HCT116 (cell line): ENCODE measurements around the gene USP7. TPM values are rescaled to one million over a fixed set of nuclear protein-coding genes. Genes with fewer than 3 reads are reported as not detected.
"Not testable (repeated sequence)": the region's sequence is repeated elsewhere in the genome, so short reads cannot be mapped to it uniquely, and the experiment has no call there.

Experiments used
- ATAC-seq: fragments of 200-7000 bp; cut with Tn5 transposase; 2 replicates; pipeline ENCODE4 v1.9.1; 2020; ENCODE audit warnings: mild to moderate bottlenecking, moderate library complexity
- BruUV-seq: library from RNA; stranded (reverse); fragments of 400-500 nt; replicated peaks from 2 replicates; lab custom pipeline; 2021; lab: Mats Ljungman, UMichigan
- CTCF ChIA-PET: fragments of 300-600 bp; sonication (Branson Sonifier 250); formaldehyde crosslinking; loops from one replicate; lab custom pipeline; 2021; ENCODE audit warnings: antibody characterized with exemption; lab: Charles Lee
- POLR2A ChIA-PET: fragments of 300-600, 350-600 bp; sonication (Branson Sonifier 250); formaldehyde crosslinking; loops from one replicate; lab custom pipeline; 2021; ENCODE audit warnings: antibody characterized with exemption; lab: Charles Lee
- RAD21 ChIA-PET, 2 experiments: fragments of 300-600 bp; sonication (Branson Sonifier 250); formaldehyde crosslinking; loops; one replicate each; lab custom pipeline; 2023; ENCODE audit warnings: low total read pairs in 2 of 2; ENCODE audit not compliant: uncharacterized antibody in 2 of 2, unreplicated experiment in 2 of 2, low non-redundant PET in 1 of 2; lab: Charles Lee
- DNase-seq: peaks from one replicate; pipeline ENCODE4 v3.0.0-alpha.2; 2010; ENCODE audit warnings: low read depth, low spot score
- H2AFZ ChIP-seq: fragments of 200-600 bp; shearing (Covaris generic), sonication (generic); 2 replicates; pipeline ENCODE4 v1.6.1; 2017; ENCODE audit warnings: low read depth, mixed run types, mixed read lengths, antibody characterized with exemption, low read length; ENCODE audit not compliant: poor library complexity, severe bottlenecking
- H3K27ac ChIP-seq: 2 replicates; pipeline ENCODE4 v1.5.1; 2012; ENCODE audit warnings: low read depth, low read length
- H3K27me3 ChIP-seq: fragments of 200-600 bp; sonication (generic); 2 replicates; pipeline ENCODE4 v1.6.1; 2016; ENCODE audit warnings: mixed run types, low read length, mixed read lengths; ENCODE audit not compliant: insufficient read depth
- H3K36me3 ChIP-seq, 2 experiments: fragments of 200-500 bp in 1 of 2; fragments of 200-600 bp in 1 of 2; sonication (Bioruptor generic) in 1 of 2; sonication (generic) in 1 of 2; 2 replicates each; pipeline versions ENCODE4 v1.5.1 to v1.6.1; 2014 to 2016; ENCODE audit warnings: low read length in 2 of 2, inconsistent platforms in 1 of 2, mixed read lengths in 1 of 2, mixed run types in 1 of 2; ENCODE audit not compliant: insufficient read depth in 2 of 2, control insufficient read depth in 1 of 2
- H3K4me1 ChIP-seq, 2 experiments: fragments of 200-600 bp in 1 of 2; sonication (generic) in 1 of 2; 2 replicates each; pipeline versions ENCODE4 v1.5.1 to v1.6.1; 2012 to 2017; ENCODE audit warnings: low read length in 2 of 2, inconsistent platforms in 1 of 2, mild to moderate bottlenecking in 1 of 2, mixed read lengths in 1 of 2, mixed run types in 1 of 2, moderate library complexity in 1 of 2; ENCODE audit not compliant: insufficient read depth in 2 of 2, control insufficient read depth in 1 of 2
- H3K4me2 ChIP-seq: fragments of 200-600 bp; sonication (generic); 2 replicates; pipeline ENCODE4 v1.6.1; 2017; ENCODE audit warnings: mixed run types, low read length, mixed read lengths
- H3K4me3 ChIP-seq, 2 experiments: fragments of 200-600 bp in 1 of 2; sonication (generic) in 1 of 2; replicated peaks in 1 of 2; 2 replicates each; pipeline ENCODE4 v1.5.1; 2011 to 2016; ENCODE audit warnings: low read length in 2 of 2, control low read depth in 1 of 2, low read depth in 1 of 2, mild to moderate bottlenecking in 1 of 2, mixed read lengths in 1 of 2, mixed run types in 1 of 2
- H3K79me2 ChIP-seq: fragments of 200-600 bp; sonication (generic); 2 replicates; pipeline ENCODE4 v1.6.1; 2017; ENCODE audit warnings: mild to moderate bottlenecking, mixed run types, low read length, moderate library complexity, mixed read lengths; ENCODE audit not compliant: insufficient read depth
- H3K9ac ChIP-seq: fragments of 200-600 bp; sonication (generic); 2 replicates; pipeline ENCODE4 v1.6.1; 2016; ENCODE audit warnings: low read length, mixed read lengths
- H3K9me2 ChIP-seq: fragments of 200-600 bp; sonication (generic), shearing (Covaris generic); 2 replicates; pipeline ENCODE4 v1.6.1; 2017; ENCODE audit warnings: mixed run types, mild to moderate bottlenecking, moderate library complexity; ENCODE audit not compliant: insufficient read depth
- H3K9me3 ChIP-seq, 2 experiments: fragments of 200-500 bp in 1 of 2; fragments of 200-600 bp in 1 of 2; sonication (Bioruptor generic) in 1 of 2; sonication (generic) in 1 of 2; 2 replicates each; pipeline ENCODE4 v1.6.1; 2014 to 2017; ENCODE audit warnings: low read length in 2 of 2, mixed read lengths in 2 of 2, inconsistent platforms in 1 of 2, low read depth in 1 of 2, mild to moderate bottlenecking in 1 of 2, mixed run types in 1 of 2, moderate library complexity in 1 of 2; ENCODE audit not compliant: control insufficient read depth in 1 of 2, insufficient read depth in 1 of 2
- H4K20me1 ChIP-seq: fragments of 200-600 bp; sonication (generic), shearing (Covaris generic); 2 replicates; pipeline ENCODE4 v1.6.1; 2017; ENCODE audit warnings: mixed run types, mild to moderate bottlenecking, moderate library complexity; ENCODE audit not compliant: insufficient read depth
- ATF3 ChIP-seq: IDR thresholded peaks from 2 replicates; pipeline ENCODE4 v1.6.1; 2012
- CBX3 ChIP-seq: IDR thresholded peaks from 2 replicates; pipeline ENCODE4 v1.6.1; 2012; ENCODE audit warnings: low read depth
- FOSL1 ChIP-seq: IDR thresholded peaks from 2 replicates; pipeline ENCODE4 v1.6.1; 2012; ENCODE audit warnings: low read depth
- JUND ChIP-seq: IDR thresholded peaks from 2 replicates; pipeline ENCODE4 v1.6.1; 2012
- POLR2A ChIP-seq: IDR thresholded peaks from 2 replicates; pipeline ENCODE4 v1.7.0; 2011; ENCODE audit warnings: borderline replicate concordance; ENCODE audit not compliant: insufficient read depth, insufficient read length; ENCODE audit errors: extremely low read depth
- SRF ChIP-seq: IDR thresholded peaks from 2 replicates; pipeline ENCODE4 v1.6.1; 2012; ENCODE audit warnings: low read depth
- YY1 ChIP-seq: IDR thresholded peaks from 2 replicates; pipeline ENCODE4 v1.6.1; 2011; ENCODE audit warnings: low read length, low read depth, moderate library complexity, mild to moderate bottlenecking; ENCODE audit not compliant: insufficient replicate concordance; ENCODE audit errors: extremely low read depth
- ZFX ChIP-seq: fragments of 450-650 bp; IDR thresholded peaks from 2 replicates; pipeline ENCODE4 v1.6.1; 2017
- intact Hi-C: fragments of 100-400 bp; cut with micrococcal nuclease; formaldehyde crosslinking; loops from 2 replicates; pipeline ENCODE4 v1.10.0; 2022
- total RNA-seq: library from RNA; stranded (reverse); gene quantifications from one replicate; pipeline ENCODE4 v1.2.1, GENCODE V29; 2021; ENCODE audit not compliant: unreplicated experiment

The USP7 gene
- total RNA-seq, 1 experiment from 2014 or later = 154 TPM

GRCh38 chr16:8919934-8920462 is 43.7 kb downstream of the USP7 start (continued):
- no peak for TF ChIP-seq ZFX

GRCh38 chr16:8919089-8919933 is 44.4 kb downstream of the USP7 start:
- DNase-seq = no peak
- no peak overlapping the region for H3K9ac ChIP-seq
- peaks cover 63 to 70% of the 10 kb centered on the region in 2 experiments for H3K36me3 ChIP-seq
- no peak for ATAC-seq
- POLR2A ChIA-PET = no interaction called here
- no peaks in the 10 kb centered on the region for H3K4me1 ChIP-seq
- intact Hi-C loops = no loop called here
- no peaks in the 10 kb centered on the region for H3K9me2 ChIP-seq
- H3K27me3 ChIP-seq = no peaks in the 10 kb centered on the region
- H3K9me3 ChIP-seq = no peaks in the 10 kb centered on the region
- no peak for TF ChIP-seq YY1
- no peak for TF ChIP-seq CBX3
- TF ChIP-seq FOSL1 = no peak
- TF ChIP-seq ATF3 = no peak
- no peak for TF ChIP-seq SRF
- no peak for TF ChIP-seq JUND
- no peak for TF ChIP-seq POLR2A
- TF ChIP-seq, all 23 proteins: peak for 0
- BruUV-seq = no TSS peak
- H3K79me2 ChIP-seq = peaks cover 58% of the 10 kb centered on the region
- H2AFZ ChIP-seq = no peak overlapping the region
- H3K27ac ChIP-seq = no peak overlapping the region
- CTCF ChIA-PET = no interaction called here
- RAD21 ChIA-PET = no interaction called here
- 0 out of 2 replicates have a peak, but pooled peaks cover 3% of the 10 kb centered on the region for H4K20me1 ChIP-seq
- no peak overlapping the region for H3K4me3 ChIP-seq
- H3K4me2 ChIP-seq = no peak overlapping the region

- ATAC-seq, H3K9me2 ChIP-seq, intact Hi-C loops, DNase-seq, RAD21 ChIA-PET, H3K27me3 ChIP-seq, H3K27ac ChIP-seq, H3K4me1 ChIP-seq, H2AFZ ChIP-seq, H3K9me3 ChIP-seq, H4K20me1 ChIP-seq, H3K4me3 ChIP-seq, CTCF ChIA-PET, POLR2A ChIA-PET, H3K4me2 ChIP-seq, H3K9ac ChIP-seq, BruUV-seq: not testable (repeated sequence)
- peaks cover 56 to 64% of the 10 kb centered on the region in 2 experiments for H3K36me3 ChIP-seq
- H3K79me2 ChIP-seq = peaks cover 56% of the 10 kb centered on the region
Observed at GRCh38 chr16:8917336-8917735, 46.4 kb downstream of the USP7 start.
